GM23248 (cell line): ENCODE results near the gene MAP3K10.

Source experiments
- EZH2 ChIP-seq: fragments of 200-600 bp; sonication (generic); IDR thresholded peaks from 2 replicates; pipeline ENCODE4 v1.6.1; 2018; ENCODE audit warnings: antibody characterized with exemption, mild to moderate bottlenecking; ENCODE audit not compliant: insufficient read depth, poor library complexity, severe bottlenecking
- EZH2phosphoT487 ChIP-seq: fragments of 200-600 bp; sonication (generic); IDR thresholded peaks from 2 replicates; pipeline ENCODE4 v1.6.1; 2018; ENCODE audit warnings: antibody characterized with exemption, moderate library complexity, mild to moderate bottlenecking, low read depth; ENCODE audit not compliant: insufficient read depth

- no peak for TF ChIP-seq EZH2phosphoT487
- no peak for TF ChIP-seq EZH2
Measured at GRCh38 chr19:40243181-40243580, 52.0 kb downstream of the MAP3K10 start.
